ENCODE results near the gene LBHD1.
"Not testable (repeated sequence)": the region's sequence is repeated elsewhere in the genome, so short reads cannot be mapped to it uniquely, and the experiment has no call there.

LBHD1 gene

DNA sequence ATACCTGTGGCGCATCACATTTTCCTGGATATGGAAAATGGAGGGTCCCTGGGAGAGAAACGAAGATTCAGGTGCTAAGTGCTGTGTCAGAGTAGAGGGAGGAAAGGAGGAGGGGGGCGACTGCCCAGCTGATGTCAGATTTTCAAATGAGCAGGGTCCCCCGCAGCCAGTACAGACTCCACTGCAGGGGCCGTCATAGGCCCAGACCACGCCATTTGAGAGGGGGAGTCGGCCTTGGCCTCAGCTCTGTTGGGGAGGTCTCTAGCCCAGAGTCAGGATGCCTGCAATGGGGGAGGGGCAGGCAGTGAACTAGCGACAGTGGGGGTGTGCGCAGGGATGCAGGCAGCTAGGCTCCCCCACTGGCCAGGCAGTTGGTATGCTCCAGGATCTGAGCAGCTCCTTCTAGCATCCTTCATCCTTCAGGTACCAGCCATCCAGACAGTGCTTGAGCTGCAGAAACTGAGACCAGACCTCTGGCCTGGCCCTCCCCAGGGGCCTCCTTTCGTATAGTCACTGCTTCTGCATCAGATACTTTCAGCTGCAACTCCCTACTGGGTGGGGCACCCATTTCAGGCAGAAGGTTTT lies 35.3 kb upstream of the LBHD1 start, which contains the start of the genes BSCL2 and GNG3:
Gene BSCL2 (minus strand): TSS at position 148 of the 585 bp plus-strand sequence. CDS start 229 bp downstream, outside the sequence.
Gene GNG3 (plus strand): TSS at position 400 of the 585 bp plus-strand sequence. CDS start 620 bp downstream, outside the sequence.
- no peak for DNase-seq (ENCODE audit: low read depth)
- TF ChIP-seq, protein P1, sequence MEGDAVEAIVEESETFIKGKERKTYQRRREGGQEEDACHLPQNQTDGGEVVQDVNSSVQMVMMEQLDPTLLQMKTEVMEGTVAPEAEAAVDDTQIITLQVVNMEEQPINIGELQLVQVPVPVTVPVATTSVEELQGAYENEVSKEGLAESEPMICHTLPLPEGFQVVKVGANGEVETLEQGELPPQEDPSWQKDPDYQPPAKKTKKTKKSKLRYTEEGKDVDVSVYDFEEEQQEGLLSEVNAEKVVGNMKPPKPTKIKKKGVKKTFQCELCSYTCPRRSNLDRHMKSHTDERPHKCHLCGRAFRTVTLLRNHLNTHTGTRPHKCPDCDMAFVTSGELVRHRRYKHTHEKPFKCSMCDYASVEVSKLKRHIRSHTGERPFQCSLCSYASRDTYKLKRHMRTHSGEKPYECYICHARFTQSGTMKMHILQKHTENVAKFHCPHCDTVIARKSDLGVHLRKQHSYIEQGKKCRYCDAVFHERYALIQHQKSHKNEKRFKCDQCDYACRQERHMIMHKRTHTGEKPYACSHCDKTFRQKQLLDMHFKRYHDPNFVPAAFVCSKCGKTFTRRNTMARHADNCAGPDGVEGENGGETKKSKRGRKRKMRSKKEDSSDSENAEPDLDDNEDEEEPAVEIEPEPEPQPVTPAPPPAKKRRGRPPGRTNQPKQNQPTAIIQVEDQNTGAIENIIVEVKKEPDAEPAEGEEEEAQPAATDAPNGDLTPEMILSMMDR (IDR thresholded peaks at IDR 0.05; ENCODE audit: low read depth, low read length, missing control alignments): no peak
- H3K4me3 ChIP-seq (ENCODE audit: low read depth, low read length): peak within 1 kb of the TSS; percentile 56

DNA sequence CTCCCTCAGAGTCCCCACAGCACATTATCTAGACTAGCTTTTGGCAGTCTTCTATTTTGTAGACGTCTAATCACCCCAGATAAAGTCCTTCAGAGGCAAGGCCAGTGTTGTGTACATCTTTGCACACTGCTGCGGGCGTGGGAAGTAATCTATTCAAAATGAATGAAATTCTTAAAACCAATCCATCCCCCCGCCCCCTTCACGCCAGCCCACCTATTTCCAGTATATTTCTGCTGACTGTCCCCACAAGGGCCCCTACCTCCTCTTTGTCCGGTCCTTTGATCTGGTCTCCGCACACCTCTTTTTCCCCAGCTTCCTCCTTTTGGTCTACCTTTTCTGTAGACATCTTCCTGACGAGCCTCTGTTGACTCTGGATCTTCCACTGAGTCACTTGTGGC lies 34.8 kb upstream of the LBHD1 start:
- DNase-seq (ENCODE audit: low read depth): no peak
- no peak overlapping the region; the same call in 1 of the 2 replicates for H3K4me3 ChIP-seq (ENCODE audit: low read depth, low read length)
- TF ChIP-seq, protein P1 (IDR thresholded peaks at IDR 0.05; ENCODE audit: low read depth, low read length, missing control alignments): no peak

DNA sequence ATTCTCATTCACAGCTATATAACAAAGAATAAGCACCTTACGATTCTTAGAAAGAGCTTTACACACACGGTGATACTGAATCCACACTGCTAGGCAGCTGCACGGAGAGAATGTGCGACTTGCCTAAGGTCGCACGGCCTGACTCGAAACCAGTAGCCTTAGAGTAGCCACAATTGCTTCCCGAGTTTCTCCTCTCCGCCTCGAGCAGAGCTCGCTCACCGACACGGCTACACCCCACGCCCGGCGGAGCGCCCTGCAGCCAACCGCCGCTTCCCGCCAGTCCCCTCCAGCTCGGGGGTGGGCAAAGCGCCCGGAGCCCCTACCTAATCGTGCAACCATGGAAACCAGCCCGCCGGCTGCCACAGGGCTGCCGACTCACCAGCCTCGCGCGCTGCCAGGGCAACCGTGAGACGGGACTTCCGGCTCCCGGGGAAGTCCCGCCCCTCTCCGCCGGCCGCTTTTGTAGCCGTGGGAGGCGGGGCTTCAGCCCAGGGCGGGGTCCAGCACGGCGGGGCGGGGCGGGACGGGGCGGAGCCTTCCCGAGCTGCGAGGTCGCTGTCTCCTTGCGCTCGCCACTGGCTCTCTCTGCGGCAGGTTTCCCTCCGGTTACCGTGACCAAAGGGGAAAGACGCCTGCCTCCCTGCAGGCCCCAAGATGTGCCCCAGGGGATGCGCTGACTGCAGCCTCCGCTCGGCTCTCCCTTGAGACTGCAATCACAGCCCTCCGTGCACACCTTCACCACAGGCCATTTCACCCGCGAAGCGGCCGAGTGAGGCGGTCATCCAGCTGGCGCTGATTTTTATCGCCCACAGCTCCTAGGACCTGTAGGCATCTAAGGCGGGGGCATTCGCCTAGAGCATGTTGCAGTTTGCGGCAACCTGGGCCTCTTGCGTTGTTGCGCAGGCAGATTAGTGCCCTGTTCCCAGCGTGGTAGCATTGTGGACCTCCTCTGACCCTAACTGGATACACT lies 34.1 kb upstream of the LBHD1 start:
- peak overlapping the region; percentile 67 for H3K4me3 ChIP-seq (ENCODE audit: low read depth, low read length)
- TF ChIP-seq, protein P1 (IDR thresholded peaks at IDR 0.05; ENCODE audit: low read depth, low read length, missing control alignments): no peak

DNA sequence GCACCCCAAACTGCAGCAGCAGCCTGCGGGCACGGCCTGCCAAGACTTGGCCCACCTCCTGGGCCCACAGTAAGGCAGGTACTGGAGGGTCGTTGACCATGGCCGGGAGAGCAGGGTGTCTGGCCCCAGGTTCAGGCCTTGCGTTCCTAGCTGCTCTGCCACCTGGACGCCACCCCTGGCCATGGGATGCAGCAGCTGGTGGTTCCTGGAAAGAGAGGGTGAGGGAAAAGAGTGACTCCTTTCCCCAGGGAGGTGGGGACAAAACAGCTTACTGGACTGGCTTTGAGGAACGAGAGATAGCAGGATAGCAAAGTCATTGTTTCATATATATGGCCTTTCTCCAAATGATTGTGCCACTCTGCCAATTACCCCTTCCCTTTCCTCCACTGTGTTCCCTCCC lies 33.3 kb upstream of the LBHD1 start:
- no peak for DNase-seq (ENCODE audit: low read depth)
- TF ChIP-seq, protein P1 (IDR thresholded peaks at IDR 0.05; ENCODE audit: low read depth, low read length, missing control alignments): no peak
- peak overlapping the region; percentile 67 for H3K4me3 ChIP-seq (ENCODE audit: low read depth, low read length)

More for the DNA sequence above, 34.1 kb upstream of the LBHD1 start:
- DNase-seq (ENCODE audit: low read depth): peak; percentile 62

DNA sequence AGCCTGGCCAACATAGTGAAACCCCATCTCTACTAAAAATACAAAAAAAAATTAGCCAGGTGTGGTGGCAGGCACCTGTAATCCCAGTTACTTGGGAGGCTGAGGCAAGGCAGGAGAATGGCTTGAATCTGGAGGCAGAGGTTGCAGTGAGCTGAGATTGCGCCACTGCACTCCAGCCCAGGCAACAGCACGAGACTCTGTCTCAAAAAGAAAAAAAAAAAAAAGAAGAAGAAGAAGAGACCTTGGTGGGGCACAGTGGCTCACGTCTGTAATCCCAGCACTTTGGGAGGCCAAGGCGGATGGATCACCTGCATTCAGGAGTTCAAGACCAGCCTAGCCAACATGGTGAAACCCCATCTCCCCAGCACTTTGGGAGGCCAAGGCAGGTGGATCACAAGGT lies 31.9 kb upstream of the LBHD1 start:
- not testable (repeated sequence) for H3K4me3 ChIP-seq (ENCODE audit: low read depth, low read length); DNase-seq (ENCODE audit: low read depth)

DNA sequence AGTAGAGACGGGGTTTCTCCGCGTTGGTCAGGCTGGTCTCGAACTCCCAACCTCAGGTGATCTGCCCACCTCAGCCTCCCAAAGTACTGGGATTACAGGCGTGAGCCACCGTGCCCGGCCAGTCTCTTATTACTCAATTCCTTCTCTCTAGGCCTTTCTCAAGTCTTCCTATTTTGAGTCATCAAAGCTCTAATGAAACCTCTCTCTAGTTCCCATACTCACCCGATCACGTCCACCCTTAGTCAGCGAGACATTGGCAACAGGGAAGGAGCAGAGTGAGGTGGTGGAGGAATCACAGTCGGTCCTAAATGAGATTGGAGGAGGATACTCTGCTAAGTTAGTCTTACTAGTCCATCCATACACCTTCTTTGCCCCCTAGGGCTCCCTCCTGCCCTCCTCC lies 30.2 kb upstream of the LBHD1 start:
- no peak for DNase-seq (ENCODE audit: low read depth)
- TF ChIP-seq, protein P1 (IDR thresholded peaks at IDR 0.05; ENCODE audit: low read depth, low read length, missing control alignments): no peak
- H3K4me3 ChIP-seq (ENCODE audit: low read depth, low read length): no peak overlapping the region

DNA sequence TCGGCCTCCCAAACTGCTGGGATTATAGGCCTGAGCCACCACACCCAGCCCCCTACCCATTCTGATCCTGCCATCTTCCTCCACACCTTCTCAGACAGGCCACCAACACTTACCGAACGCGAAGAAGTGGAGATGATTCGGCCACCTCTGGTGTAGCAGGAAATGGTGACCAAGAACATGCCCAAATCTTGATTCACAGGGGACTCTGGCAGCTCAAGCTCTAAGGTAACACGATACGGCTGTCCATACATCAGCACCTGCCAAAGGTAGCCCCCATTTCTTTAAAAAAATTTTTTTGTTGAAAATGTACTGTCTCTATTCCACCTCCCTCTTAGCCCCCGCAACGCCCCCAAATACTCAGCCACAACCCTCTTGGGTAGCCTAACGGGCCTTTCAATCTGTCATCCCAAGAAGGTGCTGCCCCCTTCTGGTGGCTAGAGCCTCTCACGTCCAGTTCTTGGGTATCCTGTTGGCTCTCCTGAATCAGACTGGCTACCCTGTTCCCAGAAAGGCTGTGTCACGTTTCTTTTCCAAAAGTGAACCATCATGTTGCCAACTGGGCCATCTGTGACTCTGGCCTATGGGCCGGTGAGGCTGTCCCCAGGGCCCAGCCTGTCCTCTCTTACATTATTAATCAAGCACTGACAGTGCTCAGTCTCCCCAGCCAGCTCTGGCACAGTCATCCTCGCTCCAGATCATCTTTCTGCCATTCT lies 22.5 kb upstream of the LBHD1 start:
- DNase-seq (ENCODE audit: low read depth): no peak
- H3K4me3 ChIP-seq (ENCODE audit: low read depth, low read length): no peak overlapping the region
- TF ChIP-seq, protein P1 (IDR thresholded peaks at IDR 0.05; ENCODE audit: low read depth, low read length, missing control alignments): peak; percentile 84

DNA sequence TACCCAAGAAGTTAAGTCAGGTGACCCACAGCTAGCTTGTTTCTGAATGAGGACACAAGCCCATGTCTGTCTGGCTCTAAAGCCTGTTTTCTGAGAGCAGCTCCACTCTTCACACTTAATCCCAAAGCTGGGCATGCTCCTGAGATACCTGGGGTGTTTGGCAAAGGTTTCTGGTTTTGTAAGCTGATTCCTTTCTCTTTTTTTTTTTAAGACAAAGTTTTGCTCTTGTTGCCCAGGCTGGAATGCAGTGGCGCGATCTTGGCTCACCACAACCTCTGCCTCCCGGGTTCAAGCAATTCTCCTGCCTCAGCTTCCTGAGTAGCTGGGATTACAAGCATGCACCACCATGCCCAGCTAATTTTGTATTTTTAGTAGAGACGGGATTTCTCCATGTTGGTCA lies 21.6 kb upstream of the LBHD1 start:
- H3K4me3 ChIP-seq (ENCODE audit: low read depth, low read length): not testable (repeated sequence)

More for the DNA sequence above, 21.6 kb upstream of the LBHD1 start:
- DNase-seq (ENCODE audit: low read depth): not testable (repeated sequence)
